ENCODE results near the gene TMEM63A. TPM values are rescaled to one million over a fixed set of nuclear protein-coding genes. Genes with fewer than 3 reads are reported as not detected.

Gene TMEM63A
- polyA plus RNA-seq, 1 experiment: 17.1 TPM

DNA sequence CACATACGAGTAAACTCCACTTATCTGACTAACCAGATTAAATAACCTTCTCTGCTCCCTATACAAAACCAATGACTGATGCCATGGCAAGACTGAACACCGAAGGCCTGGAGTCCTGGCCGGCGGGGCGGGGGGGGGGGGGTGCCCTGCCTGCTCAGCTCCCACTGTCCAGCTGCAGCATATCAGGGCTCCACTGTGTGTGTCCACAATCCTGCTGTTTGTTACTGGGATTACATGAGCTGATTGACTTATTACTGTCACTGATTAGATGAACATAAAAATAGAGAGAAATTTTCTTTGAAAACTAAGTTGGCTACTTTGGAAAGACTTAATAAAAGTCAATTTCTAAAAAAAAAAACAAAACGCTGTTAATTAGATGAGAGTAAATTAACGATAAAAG, 24.9 kb downstream of the TMEM63A start:
- Histone ChIP-seq H3K27ac (ENCODE audit: low read depth, low read length) (no peak overlapping the region), H3K9me3 (ENCODE audit: control insufficient read depth, insufficient read depth, low read length) (no peaks in the 10 kb centered on the region), H3K27me3 (ENCODE audit: control insufficient read depth, insufficient read depth, low read length) (no peaks in the 10 kb centered on the region), H3K4me3 (ENCODE audit: low read depth, low read length) (no peak overlapping the region)
- POLR2A ChIA-PET: interaction anchor here (0.7 to 1.6 kb wide), 4 partner anchors 12 to 411 kb away, joined by 3 to 4 read pairs (median 3); partner anchors contain the start of gene TMEM63A
- no peak for DNase-seq (ENCODE audit: low read depth, low spot score)
- CTCF ChIA-PET: interaction anchor here (0.7 to 1.3 kb wide), 3 partner anchors 35 to 383 kb away, joined by 3 to 6 read pairs (median 3); no protein-coding TSS in a partner anchor
- TF ChIP-seq, protein P1, sequence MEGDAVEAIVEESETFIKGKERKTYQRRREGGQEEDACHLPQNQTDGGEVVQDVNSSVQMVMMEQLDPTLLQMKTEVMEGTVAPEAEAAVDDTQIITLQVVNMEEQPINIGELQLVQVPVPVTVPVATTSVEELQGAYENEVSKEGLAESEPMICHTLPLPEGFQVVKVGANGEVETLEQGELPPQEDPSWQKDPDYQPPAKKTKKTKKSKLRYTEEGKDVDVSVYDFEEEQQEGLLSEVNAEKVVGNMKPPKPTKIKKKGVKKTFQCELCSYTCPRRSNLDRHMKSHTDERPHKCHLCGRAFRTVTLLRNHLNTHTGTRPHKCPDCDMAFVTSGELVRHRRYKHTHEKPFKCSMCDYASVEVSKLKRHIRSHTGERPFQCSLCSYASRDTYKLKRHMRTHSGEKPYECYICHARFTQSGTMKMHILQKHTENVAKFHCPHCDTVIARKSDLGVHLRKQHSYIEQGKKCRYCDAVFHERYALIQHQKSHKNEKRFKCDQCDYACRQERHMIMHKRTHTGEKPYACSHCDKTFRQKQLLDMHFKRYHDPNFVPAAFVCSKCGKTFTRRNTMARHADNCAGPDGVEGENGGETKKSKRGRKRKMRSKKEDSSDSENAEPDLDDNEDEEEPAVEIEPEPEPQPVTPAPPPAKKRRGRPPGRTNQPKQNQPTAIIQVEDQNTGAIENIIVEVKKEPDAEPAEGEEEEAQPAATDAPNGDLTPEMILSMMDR (IDR thresholded peaks at IDR 0.05; ENCODE audit: low read depth, low read length): no peak

DNA sequence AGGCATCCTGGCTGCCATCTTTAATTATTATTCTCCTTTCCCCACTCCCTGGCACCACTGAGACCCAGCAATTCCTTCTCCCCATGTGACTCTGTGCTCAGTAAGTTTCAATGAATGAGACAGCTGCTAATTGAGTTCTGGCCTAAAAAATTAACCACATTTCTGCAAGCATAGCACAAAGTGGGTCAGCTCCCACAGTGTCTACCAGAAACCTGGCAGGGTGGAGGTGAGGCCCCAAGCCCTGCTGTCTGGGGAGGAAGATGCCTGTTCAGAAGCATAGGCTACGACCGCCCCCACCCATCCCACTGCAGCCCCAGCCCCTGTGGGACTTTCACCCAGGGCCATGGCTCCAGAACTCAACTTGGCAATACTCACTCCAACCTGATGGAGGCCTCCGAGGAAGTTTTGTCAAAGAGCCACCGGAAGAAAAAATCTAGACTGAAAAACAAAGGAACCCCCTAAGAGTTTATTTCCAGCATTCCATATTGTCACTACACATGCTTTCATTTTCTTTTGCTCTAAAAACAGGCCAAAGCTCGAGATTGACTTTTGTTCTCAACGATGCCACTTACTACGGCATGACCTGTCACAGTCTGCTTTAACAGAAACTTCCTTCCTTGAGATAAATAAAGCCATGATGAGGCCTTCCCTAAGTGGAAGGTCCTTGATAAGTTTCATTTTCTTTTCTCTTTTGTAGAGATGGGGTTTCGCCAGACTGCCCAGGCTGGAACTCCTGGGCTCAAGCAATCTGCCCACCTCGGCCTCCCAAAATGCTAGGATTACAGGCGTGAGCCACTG, 26.5 kb downstream of the TMEM63A start:
- DNase-seq (ENCODE audit: low read depth, low spot score): no peak
- Histone ChIP-seq H3K27me3 (ENCODE audit: control insufficient read depth, insufficient read depth, low read length) (no peaks in the 10 kb centered on the region), H3K27ac (ENCODE audit: low read depth, low read length) (no peak overlapping the region), H3K4me3 (ENCODE audit: low read depth, low read length) (no peak overlapping the region), H3K9me3 (ENCODE audit: control insufficient read depth, insufficient read depth, low read length) (no peaks in the 10 kb centered on the region)
- TF ChIP-seq, protein P1 (IDR thresholded peaks at IDR 0.05; ENCODE audit: low read depth, low read length): no peak
- CTCF ChIA-PET: interaction anchor here (1.5 kb wide), 2 partner anchors 10 to 56 kb away, joined by 5 read pairs; no protein-coding TSS in a partner anchor
- POLR2A ChIA-PET: interaction anchor here (1.1 to 1.6 kb wide), 2 partner anchors 11 to 27 kb away, joined by 3 to 4 read pairs; partner anchors contain the start of gene TMEM63A

DNA sequence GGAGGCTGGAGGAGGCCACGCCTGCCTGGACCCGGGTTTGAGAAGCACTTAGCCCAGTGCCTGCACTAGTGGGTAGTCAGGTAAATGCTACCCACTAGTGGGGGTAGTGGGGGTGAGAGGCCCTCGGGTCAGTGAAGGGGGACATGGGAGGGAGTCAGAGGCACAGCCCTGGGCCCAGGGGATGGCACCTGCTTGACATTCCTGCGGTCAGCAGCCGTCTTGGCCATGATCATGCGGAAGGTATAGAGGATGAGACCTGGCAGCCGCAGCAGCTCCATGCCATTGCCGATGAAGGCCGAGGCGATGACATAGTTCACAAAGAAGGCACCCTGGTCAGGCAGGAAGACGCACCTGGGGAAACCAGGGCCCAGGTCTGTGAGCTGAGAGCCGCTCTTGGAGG, 28.7 kb downstream of the TMEM63A start:
- H3K9me3 ChIP-seq (ENCODE audit: control insufficient read depth, insufficient read depth, low read length): no peaks in the 10 kb centered on the region
- H3K4me3 ChIP-seq (ENCODE audit: low read depth, low read length): no peak overlapping the region
- POLR2A ChIA-PET: no interaction called here
- TF ChIP-seq, protein P1 (IDR thresholded peaks at IDR 0.05; ENCODE audit: low read depth, low read length): no peak
- no peaks in the 10 kb centered on the region for H3K27me3 ChIP-seq (ENCODE audit: control insufficient read depth, insufficient read depth, low read length)
- no peak overlapping the region for H3K27ac ChIP-seq (ENCODE audit: low read depth, low read length)
- DNase-seq (ENCODE audit: low read depth, low spot score): no peak
- CTCF ChIA-PET: interaction anchor here (1.0 kb wide), 1 partner anchor 8 kb away, joined by 7 read pairs; no protein-coding TSS in a partner anchor

DNA sequence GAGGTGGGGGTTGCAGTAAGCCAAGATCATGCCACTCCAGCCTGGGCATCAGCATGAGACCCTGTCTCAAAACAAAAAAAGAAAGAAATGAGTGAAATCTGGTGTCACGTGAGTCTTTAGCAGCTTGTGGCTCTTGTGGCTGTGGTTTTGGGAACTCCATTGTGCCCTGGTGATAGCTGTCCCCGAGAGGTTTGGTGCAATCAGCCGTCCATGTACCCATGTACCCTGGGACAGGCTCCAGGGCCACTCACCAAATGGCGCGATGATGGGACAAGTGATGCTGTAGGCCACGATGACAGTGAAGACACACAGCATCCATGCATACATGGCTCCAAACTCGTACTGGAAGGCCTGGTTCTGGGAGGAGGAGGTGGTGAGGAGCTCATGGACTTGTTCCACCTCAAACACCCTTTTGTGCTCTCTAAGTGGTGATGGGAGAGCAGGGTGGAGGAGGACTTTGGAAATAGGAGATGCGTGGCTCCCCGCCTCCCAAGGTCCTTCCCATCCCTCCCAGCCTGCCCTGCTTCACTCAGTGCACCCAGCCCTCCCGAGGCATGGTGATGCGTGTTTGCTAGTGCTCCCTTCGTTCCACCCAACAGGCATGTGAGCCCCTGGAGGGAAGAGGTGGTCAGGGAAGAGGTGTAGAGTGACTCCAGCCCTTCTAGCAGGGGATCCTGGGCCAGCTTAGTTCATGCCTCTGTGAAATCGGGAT, 29.6 kb downstream of the TMEM63A start:
- no peak for DNase-seq (ENCODE audit: low read depth, low spot score)
- Histone ChIP-seq H3K9me3 (ENCODE audit: control insufficient read depth, insufficient read depth, low read length) (no peaks in the 10 kb centered on the region), H3K27ac (ENCODE audit: low read depth, low read length) (no peak overlapping the region), H3K4me3 (ENCODE audit: low read depth, low read length) (no peak overlapping the region), H3K27me3 (ENCODE audit: control insufficient read depth, insufficient read depth, low read length) (no peaks in the 10 kb centered on the region)
- TF ChIP-seq, protein P1 (IDR thresholded peaks at IDR 0.05; ENCODE audit: low read depth, low read length): no peak
- POLR2A ChIA-PET: interaction anchor here (1.0 kb wide), 1 partner anchor 75 kb away, joined by 3 read pairs; no protein-coding TSS in a partner anchor
- CTCF ChIA-PET: interaction anchor here (0.6 to 1.0 kb wide), 2 partner anchors 7 to 378 kb away, joined by 3 to 7 read pairs; no protein-coding TSS in a partner anchor

Measured in AG04450 (cell line).